NCI-H2029 (cell line): ENCODE results near the gene TTF2.
"Not testable (repeated sequence)": the region's sequence is repeated elsewhere in the genome, so short reads cannot be mapped to it uniquely, and the experiment has no call there.

Experiments
- DNase-seq: peaks from one replicate; lab custom pipeline; 2025; lab: John Stamatoyannopoulos, UW

Gene TTF2

DNA sequence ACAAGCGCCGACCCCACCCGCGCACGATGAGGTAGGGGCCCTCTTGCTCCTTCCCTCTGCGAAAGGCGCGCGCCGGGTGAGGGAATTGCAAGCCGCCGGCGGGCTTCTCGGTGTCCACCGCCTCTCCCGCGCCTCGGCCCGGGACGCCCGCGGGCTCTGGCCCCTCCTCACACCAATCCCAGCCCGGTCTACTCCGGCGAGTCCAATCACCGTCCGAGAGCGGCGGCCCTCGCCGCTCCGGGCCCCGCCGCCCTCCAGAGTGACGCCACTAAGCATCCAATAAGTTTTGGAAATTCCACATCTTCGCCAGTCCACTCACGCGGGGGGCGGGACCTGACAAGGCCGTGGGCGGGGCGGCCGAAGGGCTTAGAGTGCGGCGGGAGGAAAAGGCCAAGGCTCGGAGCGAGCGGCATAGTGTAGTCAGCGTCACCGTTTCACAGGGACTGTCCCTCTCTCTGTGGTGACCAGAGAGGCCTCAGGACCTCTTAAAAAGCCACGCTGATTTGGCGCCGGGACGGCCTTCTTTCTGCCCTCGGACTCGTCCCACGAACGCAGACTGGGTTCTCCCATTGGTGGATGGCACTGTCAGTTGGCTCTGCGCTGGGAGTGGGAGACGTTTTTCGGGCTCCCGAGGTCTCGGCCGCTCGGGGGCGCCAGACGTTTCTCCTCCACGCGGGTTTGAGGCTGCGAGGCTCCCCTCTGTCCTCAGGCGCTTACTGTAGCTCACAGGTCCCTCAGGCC is 61.6 kb downstream of the TTF2 start, which contains the start of gene TRIM45:
Gene TRIM45 (minus strand): TSS at position 161 of the 741 bp plus-strand sequence. CDS start 548 bp downstream, outside the sequence.
- peak; percentile 77 for DNase-seq

DNA sequence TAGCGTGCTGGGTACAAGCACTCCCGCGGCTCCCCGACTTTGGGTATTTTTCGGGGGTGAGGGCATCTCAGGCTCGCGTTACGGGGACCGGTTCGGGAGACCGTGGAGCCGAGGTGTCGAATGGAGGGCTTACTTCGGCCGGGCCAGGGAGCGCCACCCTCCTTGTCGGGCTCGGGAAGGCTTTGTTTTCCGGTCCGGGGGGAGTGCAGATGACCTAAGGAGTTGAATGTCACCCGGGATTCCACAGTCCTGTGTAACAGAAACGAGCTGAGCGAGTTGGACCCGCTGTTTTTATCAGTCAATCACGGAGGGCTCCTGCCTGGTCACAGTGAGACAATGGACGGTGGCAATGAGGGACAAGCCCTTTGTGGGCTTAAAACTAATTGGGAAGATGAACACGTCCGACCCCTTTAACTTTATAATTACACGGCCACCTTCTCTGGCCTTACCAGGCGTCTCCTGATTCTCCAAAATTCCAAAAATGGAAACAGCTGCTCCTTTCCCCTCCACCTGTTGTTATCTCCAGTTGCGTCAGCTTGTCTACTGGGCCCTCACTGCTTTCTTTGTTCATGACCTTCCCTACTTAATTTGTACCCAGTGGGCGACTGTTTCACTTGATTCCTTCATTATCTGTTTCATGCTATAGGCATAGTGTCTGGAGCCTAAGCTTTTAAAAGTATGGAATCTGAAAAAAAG is 62.4 kb downstream of the TTF2 start:
- no peak for DNase-seq

DNA sequence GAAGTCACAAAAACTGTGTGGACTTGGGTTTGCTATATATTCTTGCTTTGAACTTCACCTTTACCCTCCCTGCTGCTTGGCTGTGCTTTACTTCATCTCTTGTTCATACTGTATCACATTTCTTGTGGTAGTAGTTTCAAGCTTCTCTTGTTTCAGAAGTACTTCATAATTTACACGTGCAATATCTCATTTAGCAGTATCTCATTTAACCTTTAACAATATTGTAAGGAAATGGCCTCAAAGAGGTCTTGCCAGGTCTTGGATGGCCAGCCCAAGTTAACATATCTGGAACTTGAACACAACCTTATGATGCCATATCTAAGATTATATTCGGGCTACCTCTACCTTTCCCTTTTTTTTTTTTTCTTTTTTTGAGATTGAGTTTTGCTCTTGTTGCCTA is 63.1 kb downstream of the TTF2 start:
- no peak for DNase-seq

DNA sequence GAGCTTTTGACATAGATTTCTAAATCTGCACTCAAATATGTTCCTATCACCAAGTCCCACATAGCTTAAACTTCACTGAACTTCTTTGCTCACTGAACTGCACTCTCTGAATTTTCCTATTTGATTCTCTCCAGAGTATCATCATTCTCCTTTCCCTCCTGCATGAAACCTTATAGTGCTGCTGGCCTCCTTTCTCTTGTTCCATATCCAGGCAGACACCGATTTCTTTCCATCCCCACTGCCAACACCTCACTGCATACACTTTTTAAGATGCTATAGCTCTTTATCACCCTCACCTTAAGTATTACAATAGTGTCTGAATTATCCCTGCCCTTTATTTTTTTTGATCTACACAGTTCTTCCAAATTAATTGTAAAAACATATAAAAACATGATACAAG is 64.5 kb downstream of the TTF2 start:
- DNase-seq: no peak

GRCh38 chr1:117127795-117128194 is 67.7 kb downstream of the TTF2 start:
- no peak for DNase-seq

DNA sequence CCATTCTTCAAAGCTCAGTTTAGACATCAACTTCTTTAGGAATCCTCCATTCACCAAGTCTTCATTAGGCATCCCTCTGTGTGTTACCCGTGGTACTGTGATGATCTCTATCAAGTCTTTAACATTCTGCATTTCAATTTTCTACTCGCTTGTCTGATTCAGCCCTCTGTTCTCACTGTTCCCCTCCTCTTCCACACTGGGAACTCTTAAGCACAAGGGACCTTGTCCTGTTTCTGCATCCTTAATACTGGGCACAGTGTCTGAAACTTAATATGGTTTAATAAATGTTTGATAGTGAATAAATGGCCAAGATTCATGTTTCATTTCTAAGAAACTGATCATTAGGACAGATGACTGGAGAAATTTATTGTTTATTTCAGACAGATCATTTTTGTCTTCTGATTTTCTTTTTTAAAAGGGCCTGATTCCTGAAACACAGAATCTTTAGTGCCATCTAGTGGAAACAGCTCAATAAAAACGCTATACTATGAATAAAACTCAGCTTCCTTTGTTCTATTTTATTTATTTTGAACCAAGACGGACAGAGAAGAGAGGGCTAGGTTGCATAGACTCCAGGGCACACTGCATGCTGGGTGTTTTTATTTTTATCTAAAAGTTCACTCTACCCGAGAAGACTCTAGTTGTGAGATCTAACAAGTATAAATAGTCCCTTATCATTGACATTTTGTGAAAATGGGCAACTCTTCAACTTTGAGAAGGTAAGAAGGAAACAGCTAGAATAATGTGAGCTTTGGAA is 68.4 kb downstream of the TTF2 start:
- peak; percentile 15 for DNase-seq

DNA sequence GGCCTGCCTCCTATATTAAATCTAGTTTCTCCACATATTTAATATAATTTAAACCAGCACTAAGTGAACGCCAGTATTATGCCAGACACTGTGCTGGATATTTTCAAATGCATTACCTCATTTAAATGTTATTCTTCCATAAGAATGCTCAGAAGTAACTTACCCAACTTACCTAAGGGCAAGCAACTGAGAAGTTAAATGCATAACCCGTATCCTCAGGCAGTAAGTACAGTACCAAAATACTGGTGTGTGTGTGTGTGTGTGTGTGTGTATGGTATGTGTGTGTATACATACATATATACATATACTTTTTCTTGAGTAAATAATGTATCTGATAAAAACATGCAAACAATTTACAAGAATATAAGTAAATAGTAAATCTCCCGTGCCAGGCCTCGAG is 70.4 kb downstream of the TTF2 start:
- no peak for DNase-seq

DNA sequence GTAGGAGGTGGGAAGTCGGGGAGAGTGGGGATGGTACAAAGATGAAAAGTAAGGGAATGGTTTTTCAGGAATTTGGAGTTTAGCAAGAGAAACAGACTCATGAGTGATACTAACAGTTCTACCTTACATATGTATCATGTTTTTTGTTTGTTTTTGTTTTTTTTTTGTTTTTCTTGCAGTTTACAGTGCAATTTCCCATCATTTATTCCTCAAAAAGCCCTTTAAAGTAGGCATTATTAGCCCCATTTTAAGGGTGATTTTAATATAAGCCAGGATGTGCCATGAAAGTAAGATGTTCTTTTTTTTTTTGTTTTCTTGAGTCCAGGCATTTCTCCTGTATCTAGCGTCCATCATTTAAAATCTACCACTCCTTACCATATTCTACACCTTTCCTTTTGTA is 75.2 kb downstream of the TTF2 start:
- DNase-seq: no peak

GRCh38 chr1:117136749-117137148 is 76.6 kb downstream of the TTF2 start:
- no peak for DNase-seq

DNA sequence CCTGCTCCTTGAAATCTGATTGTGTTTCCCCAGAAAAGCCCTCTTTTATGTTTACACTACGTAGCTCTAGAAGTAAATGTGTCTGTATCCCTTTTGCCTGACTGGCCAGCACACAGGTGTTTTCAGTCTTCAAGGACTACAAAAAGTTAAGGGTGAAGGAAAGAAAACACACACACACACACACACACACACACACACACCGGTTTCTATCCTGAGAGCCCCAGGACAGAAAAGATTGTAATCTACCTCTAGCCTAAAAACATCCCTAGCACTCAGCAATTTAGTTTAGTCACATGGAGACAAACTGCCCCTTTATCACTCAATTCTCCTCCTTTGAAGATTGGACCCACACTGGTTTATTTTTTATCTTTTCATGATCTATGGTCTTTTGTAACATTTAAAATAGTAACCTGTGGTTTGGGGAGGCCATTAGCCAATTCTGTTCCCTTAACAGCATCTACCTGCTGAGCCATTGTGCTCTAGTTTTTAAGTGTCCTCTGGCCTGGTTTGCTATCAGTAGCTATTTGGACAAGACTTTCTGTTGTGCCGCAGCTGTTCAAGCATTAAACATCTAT is 77.2 kb downstream of the TTF2 start:
- no peak for DNase-seq

DNA sequence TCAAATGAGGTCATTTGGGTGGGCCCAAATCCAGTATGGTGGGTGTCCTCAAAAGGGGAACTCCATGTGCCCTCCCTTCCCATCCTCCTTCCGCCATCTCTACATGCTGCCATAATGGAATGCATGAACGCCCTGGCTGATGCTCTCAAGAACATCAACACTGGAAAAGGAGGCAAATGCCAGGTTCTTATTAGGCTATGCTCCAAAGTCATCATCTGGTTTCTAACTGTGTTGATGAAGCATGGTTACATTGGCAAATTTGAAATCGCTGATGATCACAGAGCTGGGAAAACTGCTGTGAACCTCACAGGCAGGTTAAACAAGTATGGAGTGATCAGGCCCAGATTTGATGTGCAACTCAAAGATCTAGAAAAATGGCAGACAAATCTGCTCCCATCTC is 78.0 kb downstream of the TTF2 start:
- no peak for DNase-seq

- no peak for DNase-seq
These were observed 78.4 kb downstream of the TTF2 start for GRCh38 chr1:117138561-117138960.

DNA sequence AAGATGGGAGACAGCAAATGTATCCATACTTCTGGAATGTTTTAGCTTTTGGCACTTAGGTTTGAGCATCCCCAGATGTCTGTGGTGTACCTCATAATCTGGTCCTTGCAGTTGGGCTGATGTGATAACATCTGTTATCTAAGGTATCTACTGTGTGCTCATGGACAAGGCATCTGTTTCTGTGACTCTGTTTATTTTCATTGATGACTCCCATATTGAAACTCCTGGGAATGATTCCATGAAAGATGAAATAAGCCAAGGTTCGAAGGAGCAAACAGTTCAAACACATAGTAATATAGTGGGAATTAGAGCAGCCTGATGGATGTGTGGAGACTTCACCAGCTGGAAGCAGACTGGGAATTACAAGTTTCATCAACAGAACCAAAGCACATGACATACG is 82.1 kb downstream of the TTF2 start:
- DNase-seq: no peak

DNA sequence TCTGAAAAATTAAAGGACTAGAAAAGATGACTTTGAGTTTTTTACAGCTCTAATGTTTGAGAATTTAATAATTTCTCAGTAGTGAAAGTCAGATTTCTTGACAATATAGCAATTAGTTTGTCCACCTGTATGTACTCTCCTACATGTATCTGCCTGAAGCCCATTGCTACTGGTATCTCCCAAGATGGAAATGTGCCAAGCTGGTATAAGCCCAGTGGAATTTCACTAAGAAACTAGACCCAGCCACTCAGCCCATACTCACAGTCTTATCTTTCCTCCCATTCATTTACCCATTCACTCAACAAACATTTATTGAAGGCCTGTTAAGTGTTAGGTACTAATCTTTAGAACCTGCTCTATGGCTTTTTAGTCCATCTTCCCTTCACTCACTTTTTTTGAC is 83.0 kb downstream of the TTF2 start:
- DNase-seq: no peak

DNA sequence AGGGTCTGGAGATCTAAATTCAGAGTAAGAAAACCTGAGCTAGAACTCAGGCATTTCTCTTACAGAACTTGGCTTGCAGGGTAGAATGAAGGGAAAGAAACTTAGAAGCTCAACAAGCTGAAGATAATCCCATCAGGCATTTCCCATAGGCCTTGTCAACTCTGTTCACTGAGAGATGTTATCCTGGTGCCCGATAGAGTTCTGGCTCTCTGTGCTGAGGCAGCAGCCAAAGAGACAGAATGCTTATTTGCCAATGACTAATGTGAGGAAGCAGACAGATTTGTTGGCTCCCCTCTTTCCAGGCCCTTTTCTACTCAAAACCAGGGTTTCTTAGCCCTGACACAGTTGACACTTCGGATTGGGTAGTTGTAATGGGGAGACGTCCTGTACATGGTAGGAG is 83.7 kb downstream of the TTF2 start:
- DNase-seq: no peak

DNA sequence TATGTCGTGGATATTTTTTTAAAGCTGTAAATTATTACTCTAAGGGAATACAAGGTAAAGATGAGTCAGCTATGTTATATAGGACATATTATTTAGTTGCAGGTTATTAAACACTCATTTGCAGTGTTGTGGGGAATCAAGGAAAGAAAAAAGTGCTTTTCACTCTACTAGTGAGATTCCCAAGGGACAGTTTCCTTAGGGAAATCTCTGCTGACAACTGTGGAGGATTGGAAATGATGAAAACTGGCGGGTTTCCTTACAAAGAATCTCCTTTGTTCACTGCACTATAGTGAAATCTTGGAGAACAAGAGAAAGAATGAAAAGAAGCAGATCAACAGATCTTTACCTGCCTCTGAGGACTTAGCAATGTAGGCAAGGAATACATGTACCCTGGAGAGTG is 85.9 kb downstream of the TTF2 start:
- no peak for DNase-seq

- DNase-seq: no peak
These were observed 86.6 kb downstream of the TTF2 start for GRCh38 chr1:117146575-117147340.

- no peak for DNase-seq
These were observed 87.3 kb downstream of the TTF2 start for GRCh38 chr1:117147341-117147831.

GRCh38 chr1:117147856-117148588 is 87.9 kb downstream of the TTF2 start:
- no peak for DNase-seq

- DNase-seq: no peak
These were observed 90.2 kb downstream of the TTF2 start for GRCh38 chr1:117150316-117150715.

DNA sequence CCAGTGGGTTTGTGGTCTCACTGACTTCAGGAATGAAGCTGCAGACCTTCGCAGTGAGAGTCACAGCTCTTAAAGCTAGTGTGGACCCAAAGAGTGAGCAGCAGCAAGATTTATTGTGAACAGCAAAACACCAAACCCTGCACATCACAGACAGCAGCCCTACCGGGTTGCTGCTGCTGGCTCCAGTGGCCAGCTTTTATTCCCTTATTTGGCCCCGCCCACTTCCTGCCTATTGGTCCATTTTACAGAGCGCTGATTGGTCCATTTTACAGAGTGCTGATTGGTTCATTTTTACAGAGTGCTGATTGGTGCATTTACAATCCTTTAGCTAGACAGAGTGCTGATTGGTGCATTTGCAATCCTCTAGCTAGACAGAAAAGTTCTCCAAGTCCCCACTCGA is 91.2 kb downstream of the TTF2 start:
- not testable (repeated sequence) for DNase-seq
